Common myeloid progenitor, CD34-positive (primary cell): Measurements from ENCODE around the gene CCDC47.

ENCODE experiments used
- CTCF ChIA-PET: fragments of 350-600 bp; sonication (Branson Sonifier 250); formaldehyde crosslinking; loops from one replicate; lab custom pipeline; 2021; ENCODE audit warnings: antibody characterized with exemption; lab: Charles Lee
- POLR2A ChIA-PET: fragments of 350-600 bp; sonication (Branson Sonifier 250); formaldehyde crosslinking; loops from one replicate; lab custom pipeline; 2021; ENCODE audit warnings: antibody characterized with exemption; lab: Charles Lee
- DNase-seq, 3 donors: peaks; one replicate each; pipeline versions ENCODE4 v3.0.0 to v3.0.0-alpha.2; 2013
- H3K27ac ChIP-seq, 2 experiments: 1 replicate in 1 of 2; 2 replicates in 1 of 2; pipeline ENCODE4 v1.7.0; 2013; ENCODE audit warnings: inconsistent platforms in 2 of 2, low read length in 2 of 2, mild to moderate bottlenecking in 2 of 2, low read depth in 1 of 2, moderate library complexity in 1 of 2; ENCODE audit not compliant: severe bottlenecking in 2 of 2, insufficient read depth in 1 of 2, poor library complexity in 1 of 2
- H3K27me3 ChIP-seq, 5 experiments: replicated peaks in 2 of 5; 1 replicate in 3 of 5; 2 replicates in 2 of 5; pipeline versions ENCODE4 v1.6.1 to v1.7.0; 2013; ENCODE audit warnings: low read length in 4 of 5, mild to moderate bottlenecking in 2 of 5, moderate library complexity in 2 of 5, inconsistent platforms in 1 of 5; ENCODE audit not compliant: insufficient read depth in 5 of 5, control insufficient read depth in 4 of 5
- H3K36me3 ChIP-seq, 4 experiments: 1 replicate in 2 of 4; 2 replicates in 2 of 4; pipeline versions ENCODE4 v1.6.1 to v1.7.0; 2013; ENCODE audit warnings: low read length in 3 of 4, control low read depth in 1 of 4, mild to moderate bottlenecking in 1 of 4; ENCODE audit not compliant: control insufficient read depth in 4 of 4, insufficient read depth in 4 of 4
- H3K4me1 ChIP-seq, 4 experiments: 1 replicate in 3 of 4; 2 replicates in 1 of 4; pipeline versions ENCODE4 v1.6.1 to v1.7.1; 2013; ENCODE audit warnings: low read length in 3 of 4, mild to moderate bottlenecking in 3 of 4, control low read depth in 1 of 4, inconsistent platforms in 1 of 4, moderate library complexity in 1 of 4; ENCODE audit not compliant: control insufficient read depth in 4 of 4, insufficient read depth in 4 of 4; ENCODE audit errors: control extremely low read depth in 1 of 4
- H3K4me3 ChIP-seq, 7 experiments: 1 replicate in 4 of 7; 2 replicates in 3 of 7; pipeline versions ENCODE4 v1.5.1 to v1.7.0; 2013; ENCODE audit warnings: mild to moderate bottlenecking in 7 of 7, low read length in 6 of 7, moderate library complexity in 6 of 7, inconsistent platforms in 2 of 7, low read depth in 2 of 7, control low read depth in 1 of 7; ENCODE audit not compliant: insufficient read depth in 4 of 7, control insufficient read depth in 1 of 7; ENCODE audit errors: extremely low read depth in 1 of 7
- H3K9me3 ChIP-seq, 5 experiments: 1 replicate in 4 of 5; 2 replicates in 1 of 5; pipeline versions ENCODE4 v1.6.1 to v1.7.1; 2013; ENCODE audit warnings: low read length in 4 of 5, mild to moderate bottlenecking in 2 of 5, inconsistent platforms in 1 of 5, low read depth in 1 of 5, moderate library complexity in 1 of 5; ENCODE audit not compliant: control insufficient read depth in 4 of 5, insufficient read depth in 2 of 5; ENCODE audit errors: control extremely low read depth in 1 of 5
- WGBS: methylation state at CpG from one replicate; pipeline ENCODE4 v1.1.5; 2013; ENCODE audit not compliant: insufficient coverage; 5-methylcytosine and 5-hydroxymethylcytosine counted together

Gene CCDC47

GRCh38 chr17:63785556-63785955, 12.2 kb upstream of the CCDC47 start:
- H3K4me3 ChIP-seq, result no peak overlapping the region
- no peaks in the 10 kb centered on the region for H3K27me3 ChIP-seq
- CTCF ChIA-PET, result interaction anchor here (0.9 to 1.6 kb wide), 3 partner anchors 14 to 35 kb away, joined by 3 to 4 read pairs (median 4); no protein-coding TSS in a partner anchor
- DNase-seq, result no peak
- H3K27ac ChIP-seq, result no peak overlapping the region
- WGBS, result no CpG with 5 or more reads among the region's 1 CpG
- no peaks in the 10 kb centered on the region for H3K4me1 ChIP-seq
- no peaks in the 10 kb centered on the region for H3K9me3 ChIP-seq
- POLR2A ChIA-PET, result interaction anchor here (0.7 kb wide), 1 partner anchor 10 kb away, joined by 3 read pairs; no protein-coding TSS in a partner anchor
- peaks cover 10 to 48% (median 37%) of the 10 kb centered on the region in 4 experiments for H3K36me3 ChIP-seq

DNA sequence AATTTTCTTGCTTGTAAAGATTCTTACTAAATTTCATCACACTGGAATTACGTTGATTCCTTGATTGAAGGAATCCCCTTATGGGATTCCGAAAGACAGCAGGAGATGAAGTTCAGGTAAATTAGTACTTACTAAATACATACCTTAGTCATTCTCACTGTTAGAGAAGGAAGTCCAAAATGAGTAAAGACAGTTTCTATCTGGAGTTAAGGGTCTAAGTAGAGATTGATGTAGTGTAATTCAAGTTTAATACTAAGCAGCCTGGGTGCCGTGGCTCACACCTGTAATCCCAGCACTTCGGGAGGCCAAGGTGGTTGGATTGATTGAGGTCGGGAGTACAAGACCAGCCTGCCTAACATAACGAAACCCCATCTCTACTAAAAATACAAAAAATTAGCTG, 10.1 kb upstream of the CCDC47 start:
- Histone ChIP-seq H3K36me3 (peaks cover 12 to 44% (median 31%) of the 10 kb centered on the region in 4 experiments), H3K27me3 (no peaks in the 10 kb centered on the region), H3K27ac (no peak overlapping the region), H3K9me3 (no peaks in the 10 kb centered on the region), H3K4me3 (no peak overlapping the region), H3K4me1 (no peaks in the 10 kb centered on the region)
- ChIA-PET POLR2A (interaction anchor here (1.0 kb wide), 1 partner anchor 59 kb away, joined by 3 read pairs; the partner anchor contains the start of gene SMARCD2), CTCF (interaction anchor here (1.0 to 2.5 kb wide), 6 partner anchors 9 to 85 kb away, joined by 3 to 13 read pairs (median 4); partner anchors contain the start of genes CCDC47 and DDX42)
- WGBS, result 100% methylated on average over 1 of the region's 6 CpGs
- no peak for DNase-seq

DNA sequence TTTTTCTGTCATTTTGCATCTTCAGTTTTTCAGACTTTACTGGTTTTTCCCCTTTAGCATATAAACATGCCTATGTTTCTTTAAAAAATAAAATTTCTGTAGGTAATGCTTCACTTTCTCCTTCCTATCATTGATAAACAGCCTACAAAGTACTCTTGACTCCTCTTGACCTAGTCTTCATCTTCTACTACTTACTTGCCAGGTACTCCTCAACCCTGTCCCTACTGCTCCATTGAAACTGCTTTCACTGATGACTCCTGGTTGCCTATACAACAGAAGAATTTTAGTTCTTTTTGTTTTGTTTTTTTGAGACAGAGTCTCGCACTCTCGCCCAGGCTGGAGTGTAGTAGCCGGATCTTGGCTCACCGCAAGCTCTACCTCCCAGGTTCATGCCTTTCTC, 7.5 kb upstream of the CCDC47 start:
- H3K27me3 ChIP-seq, result no peaks in the 10 kb centered on the region
- H3K4me1 ChIP-seq, result peaks cover under 1 to 5% (median 4%) of the 10 kb centered on the region in 4 experiments
- peaks cover 18 to 38% (median 23%) of the 10 kb centered on the region in 4 experiments for H3K36me3 ChIP-seq
- DNase-seq, result no peak
- 96% methylated on average over 4 of the region's 4 CpGs for WGBS
- no peak overlapping the region for H3K4me3 ChIP-seq
- peak overlapping the region in 1 of 2 experiments; percentile 16 for H3K27ac ChIP-seq
- POLR2A ChIA-PET, result no interaction called here
- CTCF ChIA-PET, result interaction anchor here (1.1 to 1.7 kb wide), 3 partner anchors 15 to 36 kb away, joined by 4 read pairs; no protein-coding TSS in a partner anchor
- no peaks in the 10 kb centered on the region for H3K9me3 ChIP-seq

- CTCF ChIA-PET, result interaction anchor here (1.1 to 1.7 kb wide), 3 partner anchors 15 to 36 kb away, joined by 4 read pairs; no protein-coding TSS in a partner anchor
Measured at GRCh38 chr17:63780507-63780906, 7.1 kb upstream of the CCDC47 start.

GRCh38 chr17:63775420-63775819, 2.0 kb upstream of the CCDC47 start:
- 43% methylated on average over 7 of the region's 8 CpGs for WGBS
- Histone ChIP-seq H3K9me3 (no peaks in the 10 kb centered on the region), H3K27ac (peak overlapping the region in 1 of 2 experiments; percentile 98), H3K36me3 (peaks cover 10 to 24% (median 11%) of the 10 kb centered on the region in 4 experiments), H3K4me1 (peaks cover 21 to 36% (median 25%) of the 10 kb centered on the region in 4 experiments), H3K4me3 (peak overlapping the region in 6 of 7 experiments; percentile 84 to 99 (median 98)), H3K27me3 (no peaks in the 10 kb centered on the region)
- CTCF ChIA-PET, result interaction anchor here (0.8 to 2.8 kb wide), 13 partner anchors 8 to 109 kb away, joined by 3 to 13 read pairs (median 4); no protein-coding TSS in a partner anchor
- POLR2A ChIA-PET, result interaction anchor here (0.5 to 2.0 kb wide), 4 partner anchors 8 to 75 kb away, joined by 3 to 8 read pairs (median 3); no protein-coding TSS in a partner anchor
- DNase-seq, result no peak

More at GRCh38 chr17:63780507-63780906, 7.1 kb upstream of the CCDC47 start:
- no peak for DNase-seq
- Histone ChIP-seq H3K9me3 (no peaks in the 10 kb centered on the region), H3K27me3 (no peaks in the 10 kb centered on the region), H3K27ac (peak overlapping the region in 1 of 2 experiments; percentile 16), H3K36me3 (peaks cover 18 to 38% (median 21%) of the 10 kb centered on the region in 4 experiments), H3K4me1 (peaks cover 4 to 9% (median 8%) of the 10 kb centered on the region in 4 experiments), H3K4me3 (no peak overlapping the region)
- no CpG with 5 or more reads among the region's 1 CpG for WGBS
- POLR2A ChIA-PET, result no interaction called here

- no peaks in the 10 kb centered on the region for H3K27me3 ChIP-seq
- H3K27ac ChIP-seq, result peak overlapping the region; percentile 75 to 98
- peak in 2 of 3 donors; percentile 29 for DNase-seq
- no peaks in the 10 kb centered on the region for H3K9me3 ChIP-seq
- H3K4me3 ChIP-seq, result peak overlapping the region in 6 of 7 experiments; percentile 84 to 99 (median 98)
- POLR2A ChIA-PET, result interaction anchor here (0.5 to 2.7 kb wide), 3 partner anchors 33 to 127 kb away, joined by 3 to 16 read pairs (median 3); no protein-coding TSS in a partner anchor
- peaks cover 9 to 26% (median 11%) of the 10 kb centered on the region in 4 experiments for H3K36me3 ChIP-seq
- H3K4me1 ChIP-seq, result peaks cover 21 to 36% (median 25%) of the 10 kb centered on the region in 4 experiments
- CTCF ChIA-PET, result interaction anchor here (0.8 to 2.8 kb wide), 8 partner anchors 9 to 108 kb away, joined by 3 to 13 read pairs (median 4); no protein-coding TSS in a partner anchor
- whole genome bisulfite sequencing, result no CpG with 5 or more reads among the region's 4 CpGs
Measured at GRCh38 chr17:63774969-63775265, 1.5 kb upstream of the CCDC47 start.
